Stimulated activated CD4-positive, alpha-beta T cell treated with anti-CD3 and anti-CD28 coated beads, Interleukin-1b, Interleukin-23, amount 100 ng/mL, for 4 hours (primary cell): ENCODE measurements around the gene OOSP4B.
"Not testable (repeated sequence)": the region's sequence is repeated elsewhere in the genome, so short reads cannot be mapped to it uniquely, and the experiment has no call there.

Experiments
- DNase-seq, 2 donors: peaks; one replicate each; pipeline ENCODE4 v3.0.0-alpha.2; 2020; ENCODE audit warnings: low read depth in 2 of 2

OOSP4B gene

DNA sequence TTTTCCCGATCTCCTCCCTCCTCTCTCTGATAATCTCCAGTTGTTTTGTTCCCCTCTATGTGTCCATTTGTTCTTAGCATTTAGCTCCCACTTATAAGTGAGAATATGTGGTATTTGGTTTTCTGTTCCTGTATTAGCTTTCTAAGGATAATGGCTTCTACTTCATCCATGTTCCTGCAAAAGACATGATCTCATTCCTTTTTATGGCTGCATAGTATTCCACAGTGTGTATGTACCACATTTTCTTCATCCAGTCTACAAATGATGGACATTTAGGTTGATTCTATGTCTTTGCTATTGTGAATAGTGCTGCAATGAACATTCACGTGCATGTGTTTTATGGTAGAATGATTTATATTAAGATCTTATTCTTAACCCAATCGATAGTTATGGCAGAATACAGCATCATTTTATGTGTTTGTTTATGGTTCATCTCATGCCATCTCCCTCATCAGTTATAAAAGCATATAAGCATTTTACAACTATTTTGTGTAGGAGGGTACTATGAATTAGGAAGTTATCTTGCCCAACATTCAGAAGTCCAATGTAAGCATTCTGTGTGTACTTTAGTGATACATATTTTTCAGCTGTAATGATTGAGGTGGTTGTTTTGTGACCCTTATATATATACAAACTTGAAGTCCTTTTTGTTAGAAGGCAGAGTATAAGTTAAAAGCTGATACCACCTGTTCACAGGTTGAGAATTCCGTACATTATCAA, 42.7 kb downstream of the OOSP4B start:
- DNase-seq: no peak

GRCh38 chr11:60064111-60064510, 47.1 kb downstream of the OOSP4B start:
- DNase-seq: no peak

DNA sequence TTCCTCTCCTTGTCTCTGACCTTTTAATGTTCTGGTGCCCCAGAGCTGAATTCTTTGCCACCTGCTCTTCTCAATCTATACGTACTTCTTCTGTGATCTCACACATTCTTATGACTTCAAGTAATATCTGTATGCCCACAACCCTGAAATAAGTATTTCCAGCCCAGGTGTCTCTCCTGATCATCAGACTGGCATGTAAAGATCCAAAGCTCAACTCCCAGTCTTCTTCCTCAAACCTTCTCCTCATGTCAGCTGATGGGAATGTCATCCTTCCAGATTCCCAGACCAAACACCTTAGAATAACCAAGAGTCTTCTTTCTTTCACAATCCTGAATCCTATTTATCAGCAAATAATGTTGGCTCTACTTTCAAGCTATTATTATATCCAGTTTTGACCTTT, 48.8 kb downstream of the OOSP4B start:
- no peak for DNase-seq

DNA sequence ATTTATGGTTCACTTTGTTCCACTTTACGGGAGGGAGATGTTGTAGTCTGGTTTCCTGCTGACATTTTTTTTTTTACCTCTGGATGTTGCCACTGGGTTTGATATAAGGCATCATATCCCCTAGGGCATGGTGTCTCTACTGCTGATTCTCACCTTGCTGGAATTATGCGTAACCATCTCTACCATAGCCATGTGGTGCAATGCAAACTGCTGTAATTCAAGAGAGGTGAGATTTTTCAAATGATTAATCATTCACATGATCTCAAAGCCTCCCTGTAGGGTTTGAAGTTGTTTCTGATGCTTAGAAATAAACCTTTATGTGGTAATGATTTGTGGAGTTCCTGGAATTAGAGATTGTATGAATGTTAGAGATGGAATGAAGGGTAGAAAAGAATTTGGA, 52.5 kb downstream of the OOSP4B start:
- DNase-seq: no peak

GRCh38 chr11:60071644-60072043, 54.7 kb downstream of the OOSP4B start:
- DNase-seq: not testable (repeated sequence)

DNA sequence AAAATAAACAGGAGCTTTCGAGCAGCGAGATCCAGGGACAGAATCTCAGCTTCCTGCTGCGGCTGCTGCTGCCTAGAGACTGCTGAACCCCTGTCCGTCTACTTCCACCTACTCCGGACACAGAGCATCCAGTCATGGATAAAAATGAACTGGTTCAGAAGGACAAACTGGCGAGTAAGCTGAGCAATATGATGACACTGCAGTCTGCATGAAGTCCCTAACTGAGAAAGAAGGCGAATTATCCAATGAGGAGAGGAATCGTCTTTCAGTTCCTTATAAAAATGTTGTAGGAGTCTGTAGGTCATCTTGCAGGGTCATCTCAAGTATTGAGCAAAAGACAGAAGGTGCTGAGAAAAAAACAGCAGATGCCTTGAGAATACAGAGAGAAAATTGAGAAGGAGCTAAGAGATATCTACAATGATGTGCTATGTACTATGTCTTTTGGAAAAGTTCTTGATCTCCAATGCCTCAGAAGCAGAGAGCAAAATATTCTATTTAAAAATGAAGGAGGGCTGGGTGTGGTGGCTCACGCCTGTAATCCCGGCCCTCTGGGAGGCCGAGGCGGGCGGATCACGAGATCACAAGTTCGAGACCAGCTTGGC, 60.3 kb downstream of the OOSP4B start:
- DNase-seq: no peak

- no peak for DNase-seq
These were observed 61.0 kb downstream of the OOSP4B start for GRCh38 chr11:60077981-60078380.

DNA sequence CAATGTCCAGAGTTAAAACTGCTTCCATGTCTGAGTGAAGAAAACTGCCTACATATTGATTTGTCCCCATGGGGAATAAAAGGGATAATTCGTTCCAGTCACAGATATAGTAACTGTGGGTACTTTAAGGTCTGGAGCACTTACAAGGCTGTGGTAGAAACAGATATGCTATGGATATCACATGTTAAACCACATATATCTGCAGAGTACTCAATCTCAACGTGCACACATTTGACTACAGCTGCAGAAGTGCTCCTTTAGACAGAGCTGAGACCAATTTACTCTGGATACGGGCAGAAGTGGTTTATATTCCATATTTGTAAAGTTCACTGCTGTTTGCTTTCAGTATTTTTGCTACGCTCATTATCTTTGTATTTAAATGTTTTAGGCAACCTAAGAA, 61.8 kb downstream of the OOSP4B start:
- no peak for DNase-seq

GRCh38 chr11:60080535-60080934, 63.6 kb downstream of the OOSP4B start:
- DNase-seq: no peak
